GM12892 (cell line): ENCODE data around the gene NEU4.
"Not testable (repeated sequence)": the region's sequence is repeated elsewhere in the genome, so short reads cannot be mapped to it uniquely, and the experiment has no call there.

ENCODE experiments used
- DNase-seq: peaks from one replicate; pipeline ENCODE4 v3.0.0; 2011; ENCODE audit not compliant: insufficient read length
- FAIRE-seq: peaks from 2 replicates; lab custom pipeline; 2011; peaks lifted over from hg19 to GRCh38; lab: Jason Lieb, UNC
- POLR2A ChIP-seq: IDR thresholded peaks from 2 replicates; pipeline ENCODE4 v1.6.1; 2011; ENCODE audit warnings: low read depth, low read length, control low read depth
- POLR2AphosphoS5 ChIP-seq: IDR thresholded peaks from 2 replicates; pipeline ENCODE4 v1.6.1; 2011; ENCODE audit warnings: low read depth, low read length, control low read depth
- TAF1 ChIP-seq: IDR thresholded peaks from 2 replicates; pipeline ENCODE4 v1.6.1; 2011; ENCODE audit warnings: low read depth, mild to moderate bottlenecking, control low read depth, low read length, borderline replicate concordance

Gene NEU4

GRCh38 chr2:241812730-241813643, 4.0 kb downstream of the NEU4 start:
- TF ChIP-seq POLR2A (no peak), POLR2AphosphoS5 (no peak), TAF1 (no peak)
- DNase-seq = peak; percentile 38
- FAIRE-seq = no peak

GRCh38 chr2:241813644-241814392, 4.8 kb downstream of the NEU4 start:
- TF ChIP-seq POLR2AphosphoS5 (no peak), TAF1 (no peak), POLR2A (no peak)
- DNase-seq (peak; percentile 32), FAIRE-seq (no peak)

- DNase-seq = peak; percentile 23
- no peak for TF ChIP-seq TAF1
- FAIRE-seq = no peak
Measured at GRCh38 chr2:241814393-241814642, 5.3 kb downstream of the NEU4 start.

- DNase-seq = no peak
- TF ChIP-seq TAF1 = no peak
- FAIRE-seq = no peak
Measured at GRCh38 chr2:241814643-241815476, 5.9 kb downstream of the NEU4 start.

GRCh38 chr2:241815477-241816430, 6.8 kb downstream of the NEU4 start:
- TF ChIP-seq TAF1 (no peak), POLR2AphosphoS5 (no peak), POLR2A (no peak)
- FAIRE-seq = no peak
- peak; percentile 20 for DNase-seq

GRCh38 chr2:241816431-241817121, 7.6 kb downstream of the NEU4 start:
- no peak for TF ChIP-seq TAF1
- TF ChIP-seq POLR2AphosphoS5 = no peak
- no peak for TF ChIP-seq POLR2A
- peak; percentile 22 for DNase-seq
- no peak for FAIRE-seq

GRCh38 chr2:241817126-241817820, 8.3 kb downstream of the NEU4 start:
- TF ChIP-seq TAF1 = no peak
- no peak for TF ChIP-seq POLR2A
- TF ChIP-seq POLR2AphosphoS5 = no peak
- DNase-seq (no peak), FAIRE-seq (peak; percentile 81)

GRCh38 chr2:241817821-241818215, 8.8 kb downstream of the NEU4 start:
- FAIRE-seq, DNase-seq: not testable (repeated sequence)

GRCh38 chr2:241818229-241818942, 9.4 kb downstream of the NEU4 start:
- FAIRE-seq (no peak), DNase-seq (no peak)
- TF ChIP-seq POLR2A (no peak), TAF1 (no peak), POLR2AphosphoS5 (no peak)
